Nephron (organoid): ENCODE results near the gene UBL7.

Experiments
- H3K27ac Mint-ChIP-seq, 3 experiments: 2 replicates each; pipeline ENCODE4 v1.8.0; 2020; ENCODE audit warnings: mixed read lengths in 3 of 3, mild to moderate bottlenecking in 2 of 3, moderate library complexity in 1 of 3
- H3K27me3 Mint-ChIP-seq: 2 replicates; pipeline ENCODE4 v1.8.0; 2021; ENCODE audit warnings: low read depth, mild to moderate bottlenecking, moderate library complexity, mixed read lengths
- H3K36me3 Mint-ChIP-seq: 2 replicates; pipeline ENCODE4 v1.8.0; 2020; ENCODE audit warnings: low read depth, mixed read lengths
- H3K4me1 Mint-ChIP-seq: 2 replicates; pipeline ENCODE4 v1.8.0; 2020; ENCODE audit warnings: mixed read lengths
- H3K4me3 Mint-ChIP-seq, 3 experiments: 2 replicates each; pipeline ENCODE4 v1.8.0; 2020; ENCODE audit warnings: mild to moderate bottlenecking in 3 of 3, mixed read lengths in 3 of 3, moderate library complexity in 2 of 3
- H3K9me3 Mint-ChIP-seq: 2 replicates; pipeline ENCODE4 v1.8.0; 2020; ENCODE audit warnings: mixed read lengths
- CTCF ChIP-seq, 3 experiments: fragments of 200-600 bp; sonication (generic); IDR thresholded peaks; one replicate each; pipeline ENCODE4 v1.5.0; 2021; ENCODE audit warnings: antibody characterized with exemption in 3 of 3; ENCODE audit not compliant: unreplicated experiment in 3 of 3

UBL7 gene, protein sequence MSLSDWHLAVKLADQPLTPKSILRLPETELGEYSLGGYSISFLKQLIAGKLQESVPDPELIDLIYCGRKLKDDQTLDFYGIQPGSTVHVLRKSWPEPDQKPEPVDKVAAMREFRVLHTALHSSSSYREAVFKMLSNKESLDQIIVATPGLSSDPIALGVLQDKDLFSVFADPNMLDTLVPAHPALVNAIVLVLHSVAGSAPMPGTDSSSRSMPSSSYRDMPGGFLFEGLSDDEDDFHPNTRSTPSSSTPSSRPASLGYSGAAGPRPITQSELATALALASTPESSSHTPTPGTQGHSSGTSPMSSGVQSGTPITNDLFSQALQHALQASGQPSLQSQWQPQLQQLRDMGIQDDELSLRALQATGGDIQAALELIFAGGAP

DNA sequence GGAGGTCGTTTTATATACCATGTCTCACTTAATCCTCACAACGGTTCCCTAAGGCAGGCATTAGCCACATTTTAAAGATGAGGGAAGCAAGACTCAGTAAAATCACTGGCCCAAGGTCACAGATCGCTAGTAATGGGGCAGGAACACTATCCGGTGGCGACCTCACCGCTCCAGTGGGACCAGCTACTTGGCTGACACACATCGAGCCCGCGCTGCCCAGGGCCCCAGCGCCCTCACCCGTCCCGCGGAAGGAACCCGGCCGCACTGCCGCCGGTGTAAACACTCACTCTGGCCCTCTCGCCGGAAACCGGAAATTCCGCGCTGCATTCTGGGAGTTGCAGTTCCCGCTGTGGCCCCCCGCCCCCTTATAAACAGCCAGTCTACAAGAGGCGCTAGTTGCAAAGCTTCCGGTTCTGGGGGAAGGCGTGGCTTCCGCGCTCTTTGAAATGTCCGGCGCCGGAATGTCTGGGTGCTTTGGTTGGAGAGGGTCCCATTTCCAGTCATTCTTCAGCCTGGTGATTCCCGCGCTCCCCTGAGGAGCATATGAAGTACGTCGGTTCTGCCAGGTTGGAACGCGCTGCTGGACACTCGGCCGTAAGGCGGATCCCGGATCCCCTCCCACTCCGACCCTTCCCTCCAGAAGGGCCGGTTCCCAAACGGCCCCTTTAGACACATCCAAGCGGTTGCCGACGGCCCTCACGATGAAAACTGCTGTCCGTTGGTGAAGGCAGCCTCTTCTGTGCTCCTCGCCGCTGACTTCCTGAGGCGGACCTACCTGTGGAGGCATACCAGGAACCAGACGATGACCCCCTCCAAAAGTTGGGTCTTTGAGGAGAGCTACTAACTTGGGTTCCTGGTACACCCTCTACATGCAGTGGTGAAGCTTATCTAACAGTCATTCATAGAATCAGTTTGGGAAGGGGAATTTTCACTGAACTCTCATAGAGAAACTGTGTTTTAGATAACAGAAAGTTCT, at the start of gene UBL7:
TSS of gene UBL7 (minus strand) at position 290 of the 976 bp plus-strand sequence. CDS start 2,293 bp downstream, outside the sequence.
- Mint-ChIP-seq H3K4me1 (peaks cover 41% of the 10 kb centered on the region), H3K4me3 (peak within 1 kb of the TSS; percentile 96 to 98 (median 97))
- TF ChIP-seq CTCF (IDR thresholded peaks at IDR 0.05; ENCODE audit: unreplicated experiment in 3 of 3) = no peak

GRCh38 chr15:74506515-74506840, 45.5 kb upstream of the UBL7 start:
- Mint-ChIP-seq H3K9me3 (no peaks in the 10 kb centered on the region), H3K4me3 (no peak overlapping the region), H3K36me3 (peaks cover 22% of the 10 kb centered on the region), H3K4me1 (no peaks in the 10 kb centered on the region), H3K27me3 (no peaks in the 10 kb centered on the region), H3K27ac (no peak overlapping the region)
- no peak for TF ChIP-seq CTCF (IDR thresholded peaks at IDR 0.05; ENCODE audit: unreplicated experiment in 3 of 3)

More for the DNA sequence above, at the start of gene UBL7:
- Mint-ChIP-seq H3K9me3 (peaks cover 7% of the 10 kb centered on the region), H3K36me3 (peaks cover 46% of the 10 kb centered on the region), H3K27me3 (no peaks in the 10 kb centered on the region), H3K27ac (peak within 1 kb of the TSS; percentile 75 to 99 (median 98))

DNA sequence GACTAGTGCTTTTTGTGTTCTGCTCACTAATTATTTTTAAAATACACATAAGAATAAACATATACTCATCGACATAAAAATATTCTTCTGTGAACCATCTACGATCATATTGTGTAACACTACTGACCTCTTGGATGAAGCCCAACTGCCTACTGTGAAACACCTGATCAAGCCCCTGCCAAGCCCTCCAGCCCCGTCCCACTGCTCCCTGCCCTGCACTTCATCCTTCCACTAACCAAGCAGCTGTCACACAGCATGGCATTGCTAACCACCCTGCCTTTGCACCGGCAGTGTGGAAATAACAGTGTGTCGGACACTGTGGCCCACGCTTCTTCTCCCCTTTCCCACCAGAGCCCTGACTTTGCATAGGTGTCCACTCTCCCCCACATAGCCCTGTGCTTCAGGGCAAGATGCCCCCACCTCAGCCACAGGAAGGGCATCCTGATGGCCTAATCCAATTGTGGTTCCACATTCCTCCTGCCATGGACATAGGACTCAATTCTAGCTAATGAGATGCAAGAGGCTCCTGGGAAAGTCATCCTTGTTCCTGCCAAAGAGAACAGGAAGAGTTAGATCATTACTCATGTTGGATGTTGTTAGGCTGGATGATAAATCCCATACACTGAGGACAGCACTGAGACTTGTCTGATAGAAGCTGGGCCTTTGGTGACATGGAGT, 45.0 kb upstream of the UBL7 start:
- Mint-ChIP-seq H3K9me3 (no peaks in the 10 kb centered on the region), H3K36me3 (peaks cover 22% of the 10 kb centered on the region), H3K27me3 (no peaks in the 10 kb centered on the region), H3K4me1 (no peaks in the 10 kb centered on the region), H3K27ac (no peak overlapping the region), H3K4me3 (no peak overlapping the region)
- TF ChIP-seq CTCF (IDR thresholded peaks at IDR 0.05; ENCODE audit: unreplicated experiment in 3 of 3) = no peak

GRCh38 chr15:74504836-74505235, 43.9 kb upstream of the UBL7 start:
- H3K27me3 Mint-ChIP-seq = no peaks in the 10 kb centered on the region
- peaks cover 22% of the 10 kb centered on the region for H3K36me3 Mint-ChIP-seq
- TF ChIP-seq CTCF (IDR thresholded peaks at IDR 0.05; ENCODE audit: unreplicated experiment in 3 of 3) = no peak
- H3K4me1 Mint-ChIP-seq = no peaks in the 10 kb centered on the region
- no peaks in the 10 kb centered on the region for H3K9me3 Mint-ChIP-seq
- H3K4me3 Mint-ChIP-seq = no peak overlapping the region
- H3K27ac Mint-ChIP-seq = no peak overlapping the region

- no peak overlapping the region for H3K4me3 Mint-ChIP-seq
- H3K27me3 Mint-ChIP-seq = no peaks in the 10 kb centered on the region
These were observed 43.5 kb upstream of the UBL7 start for GRCh38 chr15:74504418-74504817.

More at GRCh38 chr15:74504418-74504817, 43.5 kb upstream of the UBL7 start:
- Mint-ChIP-seq H3K4me1 (no peaks in the 10 kb centered on the region), H3K27ac (no peak overlapping the region), H3K9me3 (no peaks in the 10 kb centered on the region), H3K36me3 (peaks cover 22% of the 10 kb centered on the region)
- TF ChIP-seq CTCF (IDR thresholded peaks at IDR 0.05; ENCODE audit: unreplicated experiment in 3 of 3) = no peak
